GM12892 (cell line): ENCODE measurements around the gene KIAA0513.

ENCODE experiments used
- DNase-seq: peaks from one replicate; pipeline ENCODE4 v3.0.0; 2011; ENCODE audit not compliant: insufficient read length
- FAIRE-seq: peaks from 2 replicates; lab custom pipeline; 2011; peaks lifted over from hg19 to GRCh38; lab: Jason Lieb, UNC
- POLR2A ChIP-seq: IDR thresholded peaks from 2 replicates; pipeline ENCODE4 v1.6.1; 2011; ENCODE audit warnings: low read depth, low read length, control low read depth
- POLR2AphosphoS5 ChIP-seq: IDR thresholded peaks from 2 replicates; pipeline ENCODE4 v1.6.1; 2011; ENCODE audit warnings: low read depth, low read length, control low read depth
- TAF1 ChIP-seq: IDR thresholded peaks from 2 replicates; pipeline ENCODE4 v1.6.1; 2011; ENCODE audit warnings: low read depth, mild to moderate bottlenecking, control low read depth, low read length, borderline replicate concordance

Gene KIAA0513

DNA sequence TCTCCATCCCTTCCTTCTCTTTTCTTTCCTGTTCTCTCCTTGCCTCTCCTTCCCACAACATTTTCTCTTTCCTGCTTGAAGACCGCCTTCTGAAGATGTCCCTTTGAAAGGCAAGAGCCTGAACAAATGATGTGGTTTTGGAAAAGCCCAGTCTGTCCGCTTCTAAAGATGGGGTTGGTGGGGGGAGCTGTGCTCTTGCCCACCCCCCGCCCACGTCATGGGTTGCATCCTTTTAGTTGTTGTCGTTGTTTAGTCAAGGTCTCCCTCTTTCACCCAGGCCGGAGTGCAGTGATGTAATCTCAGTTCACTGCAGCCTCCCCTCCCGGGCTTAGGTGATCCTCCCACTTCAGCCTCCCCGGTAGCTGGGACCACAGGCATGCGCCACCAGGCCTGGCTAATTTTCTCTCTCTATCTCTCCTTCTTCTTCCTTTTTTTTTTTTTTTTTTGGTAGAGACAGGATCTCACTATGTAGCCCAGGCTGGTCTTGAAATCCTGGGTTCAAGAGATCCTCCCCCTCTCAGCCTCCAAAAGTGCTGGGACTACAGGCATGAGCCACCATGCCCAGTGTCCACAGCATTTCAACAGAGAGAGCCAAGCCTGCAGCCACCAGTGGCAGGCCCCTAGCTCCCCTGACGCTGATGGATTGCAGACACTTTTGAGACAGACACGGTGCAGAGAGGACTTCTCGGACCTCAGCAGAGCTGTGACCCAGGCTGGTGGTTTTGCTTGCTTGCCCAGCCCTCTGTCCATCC lies 110.7 kb downstream of the KIAA0513 start:
- TF ChIP-seq TAF1 (no peak), POLR2A (no peak), POLR2AphosphoS5 (no peak)
- no peak for DNase-seq
- FAIRE-seq, result no peak

- FAIRE-seq (no peak), DNase-seq (no peak)
- no peak for TF ChIP-seq POLR2A
- no peak for TF ChIP-seq POLR2AphosphoS5
- TF ChIP-seq TAF1, result no peak
These were observed 111.4 kb downstream of the KIAA0513 start for GRCh38 chr16:85138825-85139627.

- TF ChIP-seq POLR2AphosphoS5 (no peak), POLR2A (no peak), TAF1 (no peak)
- no peak for FAIRE-seq
- DNase-seq, result no peak
These were observed 112.3 kb downstream of the KIAA0513 start for GRCh38 chr16:85139881-85140339.

GRCh38 chr16:85140455-85141012 lies 112.9 kb downstream of the KIAA0513 start:
- DNase-seq (no peak), FAIRE-seq (no peak)
- TF ChIP-seq POLR2AphosphoS5 (no peak), POLR2A (no peak), TAF1 (no peak)

GRCh38 chr16:85141491-85142128 lies 114.0 kb downstream of the KIAA0513 start:
- FAIRE-seq (no peak), DNase-seq (no peak)
- TF ChIP-seq TAF1, result no peak
- no peak for TF ChIP-seq POLR2A
- TF ChIP-seq POLR2AphosphoS5, result no peak

DNA sequence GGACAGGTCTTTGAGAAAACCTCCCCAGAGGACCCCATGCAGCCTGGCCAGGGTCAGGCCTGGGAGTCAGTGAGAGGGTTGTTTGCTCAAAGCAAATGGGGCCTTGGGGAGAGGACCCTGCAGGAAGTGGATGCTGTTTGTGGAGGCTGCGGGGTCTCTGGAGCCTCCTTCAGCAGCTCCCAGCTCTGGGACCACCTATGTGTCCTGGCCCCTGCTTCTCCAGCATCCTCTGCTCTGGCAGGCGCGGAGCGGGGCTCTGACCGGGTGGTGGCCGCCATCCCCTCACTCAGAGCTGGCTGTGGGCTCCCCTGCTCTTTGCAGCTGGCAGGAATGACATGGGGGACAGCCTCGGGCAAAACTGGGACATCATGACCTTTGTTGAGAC lies 114.5 kb downstream of the KIAA0513 start:
- no peak for TF ChIP-seq POLR2AphosphoS5
- TF ChIP-seq TAF1, result no peak
- TF ChIP-seq POLR2A, result no peak
- FAIRE-seq (no peak), DNase-seq (no peak)

- DNase-seq, result no peak
- TF ChIP-seq TAF1 (no peak), POLR2AphosphoS5 (no peak), POLR2A (no peak)
- FAIRE-seq, result no peak
These were observed 115.2 kb downstream of the KIAA0513 start for GRCh38 chr16:85142771-85143211.
